H1 (cell line): Measurements from ENCODE around the gene ANKFY1. TPM values are rescaled to one million over a fixed set of nuclear protein-coding genes. Genes with fewer than 3 reads are reported as not detected.

ENCODE experiments used
- CBX5 ChIP-seq: fragments of 300-800, 300-1000 bp; sonication (generic); IDR thresholded peaks from 2 replicates; pipeline ENCODE4 v1.7.1; 2016; ENCODE audit warnings: antibody characterized with exemption, low read length, low read depth
- JUN ChIP-seq: IDR thresholded peaks from 2 replicates; pipeline ENCODE4 v1.6.1; 2011; ENCODE audit warnings: low read depth, mild to moderate bottlenecking, improper control_type of control experiment, low read length
- NANOG ChIP-seq: IDR thresholded peaks from 2 replicates; pipeline ENCODE4 v1.6.1; 2011; ENCODE audit warnings: low read length, low read depth, mild to moderate bottlenecking, inconsistent platforms; ENCODE audit not compliant: insufficient read depth, poor library complexity, severe bottlenecking
- SIRT6 ChIP-seq: IDR thresholded peaks from one replicate; pipeline ENCODE4 v1.7.1; 2012; ENCODE audit warnings: low read length, inconsistent platforms
- SP1 ChIP-seq: IDR thresholded peaks from 2 replicates; pipeline ENCODE4 v1.6.1; 2011; ENCODE audit warnings: low read depth, low read length
- TAF1 ChIP-seq: IDR thresholded peaks from 2 replicates; pipeline ENCODE4 v1.6.1; 2011; ENCODE audit warnings: mild to moderate bottlenecking, low read depth, low read length
- TCF12 ChIP-seq: IDR thresholded peaks from 2 replicates; pipeline ENCODE4 v1.6.1; 2011; ENCODE audit warnings: low read depth, mild to moderate bottlenecking, low read length
- TEAD4 ChIP-seq: IDR thresholded peaks from 2 replicates; pipeline ENCODE4 v1.6.1; 2012; ENCODE audit warnings: low read depth, low read length, inconsistent platforms, mixed read lengths
- polyA plus RNA-seq, 7 experiments: library from polyadenylated mRNA; depleted of rRNA in 3 of 7; stranded (reverse) in 5 of 7; unstranded in 2 of 7; fragments of >200 nt in 5 of 7; fragments of 200-250 nt in 2 of 7; gene quantifications; 1 replicate in 5 of 7; 2 replicates in 1 of 7; 4 replicates in 1 of 7; pipeline versions ENCODE4 v1.2.1 to v1.2.3, GENCODE V29; 2011 to 2013; ENCODE audit warnings: missing spikeins in 2 of 7, mixed read lengths in 2 of 7
- total RNA-seq: library from RNA; stranded (reverse); fragmentation: NEBNext Ultra II Directional; extraction: Animal tissue kit (Norgen Biotek cat#: 25700); gene quantifications from 2 replicates; pipeline ENCODE4 v1.2.1, GENCODE V29; 2021
- TF ChIP-seq, protein P1 (sequence below): fragments of 300-600 bp; sonication (generic); IDR thresholded peaks from 2 replicates; pipeline ENCODE4 v1.7.1; 2012; ENCODE audit warnings: low read length, moderate library complexity, mild to moderate bottlenecking, inconsistent platforms; ENCODE audit not compliant: insufficient replicate concordance
- TF ChIP-seq, protein P2 (sequence below): IDR thresholded peaks from 2 replicates; pipeline ENCODE4 v1.6.1; 2012; ENCODE audit warnings: low read length, inconsistent platforms

Gene ANKFY1
- total and polyA plus RNA-seq, 2 of the 8 experiments (the other 6 are each of a cell fraction or from before 2014, with no cell fraction given): 28.3 to 45.3 TPM

DNA sequence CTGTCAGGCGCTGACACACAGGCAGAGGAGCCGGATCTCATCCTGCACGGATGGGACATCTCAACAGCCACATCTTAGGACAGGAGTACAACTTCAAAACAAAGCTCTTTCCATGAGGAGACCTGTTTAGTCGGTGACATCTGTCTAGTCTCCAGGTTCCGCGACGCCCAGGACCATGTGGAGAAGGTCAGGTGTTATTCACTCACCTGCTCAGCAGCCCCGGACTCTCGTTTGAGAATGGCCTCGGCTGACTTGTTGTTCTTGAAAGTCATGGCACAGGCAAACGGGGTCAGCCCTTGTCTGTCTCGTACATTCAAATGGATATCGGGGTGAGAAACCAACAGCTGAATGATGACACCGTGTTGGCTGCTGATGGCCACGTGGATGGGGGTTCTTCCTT lies 85.1 kb downstream of the ANKFY1 start (continued):
- TF ChIP-seq, protein P1, sequence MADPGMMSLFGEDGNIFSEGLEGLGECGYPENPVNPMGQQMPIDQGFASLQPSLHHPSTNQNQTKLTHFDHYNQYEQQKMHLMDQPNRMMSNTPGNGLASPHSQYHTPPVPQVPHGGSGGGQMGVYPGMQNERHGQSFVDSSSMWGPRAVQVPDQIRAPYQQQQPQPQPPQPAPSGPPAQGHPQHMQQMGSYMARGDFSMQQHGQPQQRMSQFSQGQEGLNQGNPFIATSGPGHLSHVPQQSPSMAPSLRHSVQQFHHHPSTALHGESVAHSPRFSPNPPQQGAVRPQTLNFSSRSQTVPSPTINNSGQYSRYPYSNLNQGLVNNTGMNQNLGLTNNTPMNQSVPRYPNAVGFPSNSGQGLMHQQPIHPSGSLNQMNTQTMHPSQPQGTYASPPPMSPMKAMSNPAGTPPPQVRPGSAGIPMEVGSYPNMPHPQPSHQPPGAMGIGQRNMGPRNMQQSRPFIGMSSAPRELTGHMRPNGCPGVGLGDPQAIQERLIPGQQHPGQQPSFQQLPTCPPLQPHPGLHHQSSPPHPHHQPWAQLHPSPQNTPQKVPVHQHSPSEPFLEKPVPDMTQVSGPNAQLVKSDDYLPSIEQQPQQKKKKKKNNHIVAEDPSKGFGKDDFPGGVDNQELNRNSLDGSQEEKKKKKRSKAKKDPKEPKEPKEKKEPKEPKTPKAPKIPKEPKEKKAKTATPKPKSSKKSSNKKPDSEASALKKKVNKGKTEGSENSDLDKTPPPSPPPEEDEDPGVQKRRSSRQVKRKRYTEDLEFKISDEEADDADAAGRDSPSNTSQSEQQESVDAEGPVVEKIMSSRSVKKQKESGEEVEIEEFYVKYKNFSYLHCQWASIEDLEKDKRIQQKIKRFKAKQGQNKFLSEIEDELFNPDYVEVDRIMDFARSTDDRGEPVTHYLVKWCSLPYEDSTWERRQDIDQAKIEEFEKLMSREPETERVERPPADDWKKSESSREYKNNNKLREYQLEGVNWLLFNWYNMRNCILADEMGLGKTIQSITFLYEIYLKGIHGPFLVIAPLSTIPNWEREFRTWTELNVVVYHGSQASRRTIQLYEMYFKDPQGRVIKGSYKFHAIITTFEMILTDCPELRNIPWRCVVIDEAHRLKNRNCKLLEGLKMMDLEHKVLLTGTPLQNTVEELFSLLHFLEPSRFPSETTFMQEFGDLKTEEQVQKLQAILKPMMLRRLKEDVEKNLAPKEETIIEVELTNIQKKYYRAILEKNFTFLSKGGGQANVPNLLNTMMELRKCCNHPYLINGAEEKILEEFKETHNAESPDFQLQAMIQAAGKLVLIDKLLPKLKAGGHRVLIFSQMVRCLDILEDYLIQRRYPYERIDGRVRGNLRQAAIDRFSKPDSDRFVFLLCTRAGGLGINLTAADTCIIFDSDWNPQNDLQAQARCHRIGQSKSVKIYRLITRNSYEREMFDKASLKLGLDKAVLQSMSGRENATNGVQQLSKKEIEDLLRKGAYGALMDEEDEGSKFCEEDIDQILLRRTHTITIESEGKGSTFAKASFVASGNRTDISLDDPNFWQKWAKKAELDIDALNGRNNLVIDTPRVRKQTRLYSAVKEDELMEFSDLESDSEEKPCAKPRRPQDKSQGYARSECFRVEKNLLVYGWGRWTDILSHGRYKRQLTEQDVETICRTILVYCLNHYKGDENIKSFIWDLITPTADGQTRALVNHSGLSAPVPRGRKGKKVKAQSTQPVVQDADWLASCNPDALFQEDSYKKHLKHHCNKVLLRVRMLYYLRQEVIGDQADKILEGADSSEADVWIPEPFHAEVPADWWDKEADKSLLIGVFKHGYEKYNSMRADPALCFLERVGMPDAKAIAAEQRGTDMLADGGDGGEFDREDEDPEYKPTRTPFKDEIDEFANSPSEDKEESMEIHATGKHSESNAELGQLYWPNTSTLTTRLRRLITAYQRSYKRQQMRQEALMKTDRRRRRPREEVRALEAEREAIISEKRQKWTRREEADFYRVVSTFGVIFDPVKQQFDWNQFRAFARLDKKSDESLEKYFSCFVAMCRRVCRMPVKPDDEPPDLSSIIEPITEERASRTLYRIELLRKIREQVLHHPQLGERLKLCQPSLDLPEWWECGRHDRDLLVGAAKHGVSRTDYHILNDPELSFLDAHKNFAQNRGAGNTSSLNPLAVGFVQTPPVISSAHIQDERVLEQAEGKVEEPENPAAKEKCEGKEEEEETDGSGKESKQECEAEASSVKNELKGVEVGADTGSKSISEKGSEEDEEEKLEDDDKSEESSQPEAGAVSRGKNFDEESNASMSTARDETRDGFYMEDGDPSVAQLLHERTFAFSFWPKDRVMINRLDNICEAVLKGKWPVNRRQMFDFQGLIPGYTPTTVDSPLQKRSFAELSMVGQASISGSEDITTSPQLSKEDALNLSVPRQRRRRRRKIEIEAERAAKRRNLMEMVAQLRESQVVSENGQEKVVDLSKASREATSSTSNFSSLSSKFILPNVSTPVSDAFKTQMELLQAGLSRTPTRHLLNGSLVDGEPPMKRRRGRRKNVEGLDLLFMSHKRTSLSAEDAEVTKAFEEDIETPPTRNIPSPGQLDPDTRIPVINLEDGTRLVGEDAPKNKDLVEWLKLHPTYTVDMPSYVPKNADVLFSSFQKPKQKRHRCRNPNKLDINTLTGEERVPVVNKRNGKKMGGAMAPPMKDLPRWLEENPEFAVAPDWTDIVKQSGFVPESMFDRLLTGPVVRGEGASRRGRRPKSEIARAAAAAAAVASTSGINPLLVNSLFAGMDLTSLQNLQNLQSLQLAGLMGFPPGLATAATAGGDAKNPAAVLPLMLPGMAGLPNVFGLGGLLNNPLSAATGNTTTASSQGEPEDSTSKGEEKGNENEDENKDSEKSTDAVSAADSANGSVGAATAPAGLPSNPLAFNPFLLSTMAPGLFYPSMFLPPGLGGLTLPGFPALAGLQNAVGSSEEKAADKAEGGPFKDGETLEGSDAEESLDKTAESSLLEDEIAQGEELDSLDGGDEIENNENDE: no peak
- no peak for TF ChIP-seq SP1
- TF ChIP-seq TCF12: no peak
- TF ChIP-seq NANOG: no peak
- TF ChIP-seq, protein P2, sequence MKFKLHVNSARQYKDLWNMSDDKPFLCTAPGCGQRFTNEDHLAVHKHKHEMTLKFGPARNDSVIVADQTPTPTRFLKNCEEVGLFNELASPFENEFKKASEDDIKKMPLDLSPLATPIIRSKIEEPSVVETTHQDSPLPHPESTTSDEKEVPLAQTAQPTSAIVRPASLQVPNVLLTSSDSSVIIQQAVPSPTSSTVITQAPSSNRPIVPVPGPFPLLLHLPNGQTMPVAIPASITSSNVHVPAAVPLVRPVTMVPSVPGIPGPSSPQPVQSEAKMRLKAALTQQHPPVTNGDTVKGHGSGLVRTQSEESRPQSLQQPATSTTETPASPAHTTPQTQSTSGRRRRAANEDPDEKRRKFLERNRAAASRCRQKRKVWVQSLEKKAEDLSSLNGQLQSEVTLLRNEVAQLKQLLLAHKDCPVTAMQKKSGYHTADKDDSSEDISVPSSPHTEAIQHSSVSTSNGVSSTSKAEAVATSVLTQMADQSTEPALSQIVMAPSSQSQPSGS: no peak
- TF ChIP-seq JUN: no peak
- no peak for TF ChIP-seq SIRT6
- no peak for TF ChIP-seq TEAD4
- TF ChIP-seq TAF1: no peak
- no peak for TF ChIP-seq CBX5
